ENCODE data around the gene ART1. TPM values are rescaled to one million over a fixed set of nuclear protein-coding genes. Genes with fewer than 3 reads are reported as not detected.

The ART1 gene
- total and polyA plus RNA-seq, 2 experiments from 2014 or later: not detected

DNA sequence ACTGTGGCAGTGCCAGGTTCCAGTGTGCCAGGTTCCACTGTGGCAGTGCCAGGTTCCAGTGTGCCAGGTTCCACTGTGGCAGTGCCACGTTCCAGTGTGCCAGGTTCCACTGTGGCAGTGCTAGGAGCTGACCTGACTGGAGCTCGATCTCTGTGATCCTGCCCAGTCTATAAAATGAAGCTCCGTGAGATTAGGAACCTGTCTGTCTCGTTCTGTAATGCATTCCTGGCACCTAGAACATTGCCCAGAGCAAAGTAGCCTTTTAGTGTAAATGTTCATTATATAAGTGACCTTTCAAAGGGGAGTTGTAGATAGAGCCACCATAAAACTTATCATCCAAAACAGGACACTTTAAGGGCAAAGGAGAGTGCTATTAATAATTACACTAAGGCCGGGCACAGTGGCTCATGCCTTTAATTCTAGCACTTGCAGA lies 39.1 kb upstream of the ART1 start:
- WGBS, 2 experiments (ENCODE audit: low coverage in 1 of 2, low lambda C conversion rate in 2 of 2, missing lambda C conversion rate in 2 of 2): 74 to 77% methylated on average over 5 of the region's 5 CpGs
- Histone ChIP-seq H3K9me2 (ENCODE audit: insufficient read depth) (no peaks in the 10 kb centered on the region), H3K79me2 (ENCODE audit: insufficient read depth) (no peaks in the 10 kb centered on the region), H3F3A (ENCODE audit: insufficient read depth) (no peaks in the 10 kb centered on the region), H3K4me2 (ENCODE audit: unreplicated experiment) (no peak overlapping the region), H3K4me3 (no peak overlapping the region), H3K9ac (no peak overlapping the region), H2AFZ (no peak overlapping the region), H3K9me3 (ENCODE audit: low read depth) (no peaks in the 10 kb centered on the region), H3K27me3 (replicated peaks; ENCODE audit: insufficient read depth) (0 out of 2 replicates have a peak, but pooled peaks cover 3% of the 10 kb centered on the region), H3K4me1 (ENCODE audit: insufficient read depth) (peaks cover 6% of the 10 kb centered on the region; the same call in 1 of the 2 replicates), H3K36me3 (ENCODE audit: low read depth) (no peaks in the 10 kb centered on the region), H3K27ac (no peak overlapping the region), H4K20me1 (ENCODE audit: insufficient read depth) (no peaks in the 10 kb centered on the region)
- DNase-seq: no peak
- in situ Hi-C loops (cut with MboI): no loop called here
- TF ChIP-seq EZH2phosphoT487 (IDR thresholded peaks at IDR 0.05; ENCODE audit: insufficient read depth, low read depth) (no peak), EZH2 (IDR thresholded peaks at IDR 0.05; ENCODE audit: insufficient read depth, poor library complexity, severe bottlenecking) (no peak)

DNA sequence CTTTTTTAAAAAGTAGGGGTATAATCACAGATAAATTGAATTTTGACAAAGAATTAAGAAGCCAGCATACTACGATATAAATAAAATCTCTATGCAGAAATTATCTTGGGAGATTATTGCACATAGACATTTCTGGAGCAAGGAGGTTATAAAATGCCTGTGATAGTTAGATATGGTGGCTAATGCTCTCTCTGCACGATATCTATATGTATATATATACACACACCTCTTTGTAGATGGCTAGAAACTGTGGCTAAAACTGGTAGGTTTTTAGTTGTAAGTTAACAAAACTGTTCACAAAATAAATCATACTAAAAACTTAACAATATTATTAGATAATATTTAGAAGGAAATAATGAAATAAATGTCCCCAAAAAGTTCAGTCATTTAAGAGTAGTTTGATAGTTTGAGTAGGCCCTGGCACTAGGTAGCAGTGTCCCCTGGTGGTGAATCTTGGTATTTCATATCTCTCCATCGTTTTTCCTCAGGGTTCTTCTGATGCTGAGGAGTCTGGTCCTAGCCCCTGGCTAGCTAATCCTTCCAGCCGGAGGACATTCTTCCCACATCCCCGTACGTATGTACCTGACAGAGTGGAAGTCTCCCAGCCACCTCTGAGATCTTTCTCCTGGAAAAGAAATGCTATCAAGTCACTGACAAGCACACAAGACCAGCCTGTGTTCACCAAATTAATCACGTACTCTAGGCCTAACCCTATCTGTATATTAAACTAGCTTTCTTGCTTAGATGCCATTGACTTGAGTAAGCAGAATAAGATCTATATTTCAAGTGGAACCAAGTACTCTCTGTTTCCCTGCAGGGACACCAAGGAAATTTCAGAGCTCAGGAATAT lies 35.3 kb upstream of the ART1 start:
- Histone ChIP-seq H3K27me3 (replicated peaks; ENCODE audit: insufficient read depth) (no peaks in the 10 kb centered on the region; the same call in 1 of the 2 replicates), H3K79me2 (ENCODE audit: insufficient read depth) (no peaks in the 10 kb centered on the region), H2AFZ (no peak overlapping the region), H3F3A (ENCODE audit: insufficient read depth) (no peaks in the 10 kb centered on the region), H3K4me2 (ENCODE audit: unreplicated experiment) (no peak overlapping the region), H3K9ac (no peak overlapping the region), H3K4me3 (no peak overlapping the region), H3K36me3 (ENCODE audit: low read depth) (no peaks in the 10 kb centered on the region), H4K20me1 (ENCODE audit: insufficient read depth) (no peaks in the 10 kb centered on the region), H3K9me3 (ENCODE audit: low read depth) (no peaks in the 10 kb centered on the region), H3K9me2 (ENCODE audit: insufficient read depth) (no peaks in the 10 kb centered on the region), H3K27ac (no peak overlapping the region), H3K4me1 (ENCODE audit: insufficient read depth) (peaks cover 6% of the 10 kb centered on the region; the same call in 1 of the 2 replicates)
- in situ Hi-C loops (cut with MboI): no loop called here
- WGBS, 2 experiments (ENCODE audit: low coverage in 1 of 2, low lambda C conversion rate in 2 of 2, missing lambda C conversion rate in 2 of 2): 43 to 44% methylated on average over 7 of the region's 7 CpGs
- DNase-seq: peak; percentile 51
- TF ChIP-seq EZH2 (IDR thresholded peaks at IDR 0.05; ENCODE audit: insufficient read depth, poor library complexity, severe bottlenecking) (no peak), EZH2phosphoT487 (IDR thresholded peaks at IDR 0.05; ENCODE audit: insufficient read depth, low read depth) (no peak)

DNA sequence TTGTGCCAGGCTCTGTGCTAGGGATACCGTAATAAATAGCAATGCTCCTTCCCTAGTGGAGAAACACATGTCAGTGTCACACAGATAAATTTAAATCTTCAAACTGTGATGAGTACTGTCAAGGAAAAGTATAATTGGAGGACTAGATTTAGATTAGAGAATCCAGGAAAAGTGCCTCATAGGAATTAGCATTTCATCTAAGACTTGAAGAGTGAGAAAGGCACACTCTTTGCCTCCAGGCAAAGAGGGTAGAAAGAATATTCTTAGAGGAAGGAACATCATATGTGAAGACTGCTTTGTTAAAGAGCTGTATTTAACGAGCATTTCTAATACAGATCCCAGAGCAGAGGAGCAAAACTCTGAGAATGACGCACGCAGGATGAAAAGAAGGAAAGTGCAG lies 34.1 kb upstream of the ART1 start:
- in situ Hi-C loops (cut with MboI): no loop called here
- WGBS, 2 experiments (ENCODE audit: low coverage in 1 of 2, low lambda C conversion rate in 2 of 2, missing lambda C conversion rate in 2 of 2): 83% methylated on average over 4 of the region's 4 CpGs
- TF ChIP-seq EZH2 (IDR thresholded peaks at IDR 0.05; ENCODE audit: insufficient read depth, poor library complexity, severe bottlenecking): no peak
- TF ChIP-seq EZH2phosphoT487 (IDR thresholded peaks at IDR 0.05; ENCODE audit: insufficient read depth, low read depth): no peak

DNA sequence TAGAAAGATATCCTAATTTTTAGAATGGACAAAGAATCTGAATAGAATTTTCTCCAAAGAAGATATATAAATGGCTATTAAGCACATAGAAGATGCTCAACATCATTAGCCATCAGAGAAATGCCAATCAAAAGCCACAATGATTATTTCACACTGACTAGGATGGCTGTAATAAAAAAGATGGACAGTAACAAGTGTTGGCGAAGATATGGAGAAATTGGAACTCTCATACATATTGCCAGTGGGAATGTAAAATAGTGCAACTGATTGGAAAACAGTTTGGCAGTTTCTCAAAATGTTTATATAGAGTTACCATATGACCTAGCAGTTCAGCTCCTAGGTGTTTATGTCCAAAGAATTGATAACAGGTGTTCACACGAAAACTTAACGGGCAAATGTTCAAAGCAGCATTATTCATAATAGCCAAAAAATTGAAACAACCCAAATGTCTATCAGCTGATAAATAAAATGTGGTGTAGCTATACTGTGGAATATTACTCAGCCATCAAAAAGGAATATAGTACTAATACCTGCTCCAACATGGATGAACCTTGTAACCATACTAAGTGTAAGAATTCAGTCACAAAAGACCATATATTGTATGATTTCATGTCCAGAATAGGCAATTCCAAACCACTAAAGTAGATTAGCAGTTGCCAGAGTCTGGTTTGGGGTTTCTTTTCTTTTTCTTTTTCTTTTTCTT lies 32.8 kb upstream of the ART1 start:
- no peak overlapping the region for H3K4me3 ChIP-seq
- WGBS, 2 experiments (ENCODE audit: low coverage in 1 of 2, low lambda C conversion rate in 2 of 2, missing lambda C conversion rate in 2 of 2): 59 to 62% methylated on average over 3 of the region's 3 CpGs
- no peak overlapping the region for H3K27ac ChIP-seq
- TF ChIP-seq EZH2 (IDR thresholded peaks at IDR 0.05; ENCODE audit: insufficient read depth, poor library complexity, severe bottlenecking): no peak
- no peak for TF ChIP-seq EZH2phosphoT487 (IDR thresholded peaks at IDR 0.05; ENCODE audit: insufficient read depth, low read depth)
- H3K9me2 ChIP-seq (ENCODE audit: insufficient read depth): no peaks in the 10 kb centered on the region
- H3K9me3 ChIP-seq (ENCODE audit: low read depth): no peaks in the 10 kb centered on the region
- in situ Hi-C loops (cut with MboI): no loop called here
- no peak overlapping the region for H2AFZ ChIP-seq
- no peak overlapping the region for H3K9ac ChIP-seq
- no peak for DNase-seq
- H3K4me1 ChIP-seq (ENCODE audit: insufficient read depth): peaks cover 6% of the 10 kb centered on the region; the same call in 1 of the 2 replicates
- no peaks in the 10 kb centered on the region for H4K20me1 ChIP-seq (ENCODE audit: insufficient read depth)
- no peaks in the 10 kb centered on the region; the same call in 1 of the 2 replicates for H3K27me3 ChIP-seq (replicated peaks; ENCODE audit: insufficient read depth)
- no peaks in the 10 kb centered on the region for H3K79me2 ChIP-seq (ENCODE audit: insufficient read depth)
- H3K36me3 ChIP-seq (ENCODE audit: low read depth): no peaks in the 10 kb centered on the region
- H3K4me2 ChIP-seq (ENCODE audit: unreplicated experiment): no peak overlapping the region
- no peaks in the 10 kb centered on the region for H3F3A ChIP-seq (ENCODE audit: insufficient read depth)

More for the DNA sequence above, 34.1 kb upstream of the ART1 start:
- Histone ChIP-seq H4K20me1 (ENCODE audit: insufficient read depth) (no peaks in the 10 kb centered on the region), H3K79me2 (ENCODE audit: insufficient read depth) (no peaks in the 10 kb centered on the region), H3K9ac (no peak overlapping the region), H3K9me2 (ENCODE audit: insufficient read depth) (no peaks in the 10 kb centered on the region), H2AFZ (no peak overlapping the region), H3K4me2 (ENCODE audit: unreplicated experiment) (no peak overlapping the region), H3K9me3 (ENCODE audit: low read depth) (no peaks in the 10 kb centered on the region), H3K27ac (no peak overlapping the region), H3K27me3 (replicated peaks; ENCODE audit: insufficient read depth) (no peaks in the 10 kb centered on the region; the same call in 1 of the 2 replicates), H3K36me3 (ENCODE audit: low read depth) (no peaks in the 10 kb centered on the region), H3K4me3 (no peak overlapping the region), H3K4me1 (ENCODE audit: insufficient read depth) (peaks cover 6% of the 10 kb centered on the region; the same call in 1 of the 2 replicates), H3F3A (ENCODE audit: insufficient read depth) (no peaks in the 10 kb centered on the region)
- DNase-seq: no peak
